Lower leg skin (tissue), 4 donors: Measurements from ENCODE around the gene SH3D21. TPM values are rescaled to one million over a fixed set of nuclear protein-coding genes. Genes with fewer than 3 reads are reported as not detected.

Experiments used
- DNase-seq, 2 donors: peaks; one replicate each; pipeline ENCODE4 v3.0.0-alpha.2; 2019; ENCODE audit warnings: low spot score in 2 of 2
- H3K4me3 ChIP-seq: fragments of 200-600 bp; sonication (generic); 2 replicates; pipeline ENCODE4 v1.5.1; 2017; ENCODE audit warnings: mild to moderate bottlenecking, low read depth; ENCODE audit not compliant: poor library complexity, severe bottlenecking
- POLR2A ChIP-seq, 2 donors: fragments of 450-650 bp; IDR thresholded peaks; one replicate each; pipeline ENCODE4 v1.6.1; 2016 to 2017; ENCODE audit warnings: antibody characterized with exemption in 2 of 2, mild to moderate bottlenecking in 1 of 2, moderate library complexity in 1 of 2
- WGBS, 2 donors: methylation state at CpG; one replicate each; pipeline ENCODE4 v1.1.5; 2018; 5-methylcytosine and 5-hydroxymethylcytosine counted together
- intact Hi-C: fragments of 100-400 bp; cut with DNase I; formaldehyde crosslinking; loops from one replicate; pipeline ENCODE4 v1.15.0; 2023; ENCODE audit warnings: low total_unique reads
- total RNA-seq, 4 donors: library from RNA; depleted of rRNA; stranded (reverse); fragments of >200 nt; gene quantifications; one replicate each; pipeline ENCODE4 v1.1.0, GENCODE V29; 2016
- TF ChIP-seq, protein P1 (sequence below), 3 donors: fragments of 450-650 bp; IDR thresholded peaks; one replicate each; pipeline ENCODE4 v1.5.1; 2016; ENCODE audit warnings: antibody characterized with exemption in 3 of 3, mild to moderate bottlenecking in 3 of 3, moderate library complexity in 2 of 3

SH3D21 gene
- total RNA-seq, 4 donors from 2014 or later, result 9.8 to 20.9 (median 14.6) TPM

DNA sequence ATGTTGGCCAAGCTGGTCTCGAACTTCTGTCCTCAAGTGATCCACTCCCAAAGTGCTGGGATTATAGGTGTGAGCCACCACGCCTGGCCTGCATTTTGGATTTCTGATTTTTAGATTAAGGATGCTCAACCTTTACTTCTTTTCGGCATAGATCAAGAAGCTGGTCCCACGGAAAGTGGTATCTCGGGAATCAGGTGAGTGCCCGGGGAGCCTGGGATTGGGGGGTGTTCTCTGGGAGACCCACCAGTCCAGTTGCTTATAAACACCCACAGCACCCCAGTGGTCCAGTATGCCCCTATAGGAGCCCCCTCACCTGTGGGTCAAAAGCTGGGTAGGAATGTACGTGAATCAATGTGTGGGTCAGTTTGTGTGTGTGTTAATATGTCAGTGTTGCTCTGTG lies 3.2 kb downstream of the SH3D21 start:
- 95 to 97% methylated on average over 7 of the region's 7 CpGs for WGBS, 2 donors
- DNase-seq, result peak in 1 of 2 donors; percentile 53
- intact Hi-C loops, result no loop called here
- no peak for TF ChIP-seq POLR2A (IDR thresholded peaks at IDR 0.05)
- TF ChIP-seq, protein P1, sequence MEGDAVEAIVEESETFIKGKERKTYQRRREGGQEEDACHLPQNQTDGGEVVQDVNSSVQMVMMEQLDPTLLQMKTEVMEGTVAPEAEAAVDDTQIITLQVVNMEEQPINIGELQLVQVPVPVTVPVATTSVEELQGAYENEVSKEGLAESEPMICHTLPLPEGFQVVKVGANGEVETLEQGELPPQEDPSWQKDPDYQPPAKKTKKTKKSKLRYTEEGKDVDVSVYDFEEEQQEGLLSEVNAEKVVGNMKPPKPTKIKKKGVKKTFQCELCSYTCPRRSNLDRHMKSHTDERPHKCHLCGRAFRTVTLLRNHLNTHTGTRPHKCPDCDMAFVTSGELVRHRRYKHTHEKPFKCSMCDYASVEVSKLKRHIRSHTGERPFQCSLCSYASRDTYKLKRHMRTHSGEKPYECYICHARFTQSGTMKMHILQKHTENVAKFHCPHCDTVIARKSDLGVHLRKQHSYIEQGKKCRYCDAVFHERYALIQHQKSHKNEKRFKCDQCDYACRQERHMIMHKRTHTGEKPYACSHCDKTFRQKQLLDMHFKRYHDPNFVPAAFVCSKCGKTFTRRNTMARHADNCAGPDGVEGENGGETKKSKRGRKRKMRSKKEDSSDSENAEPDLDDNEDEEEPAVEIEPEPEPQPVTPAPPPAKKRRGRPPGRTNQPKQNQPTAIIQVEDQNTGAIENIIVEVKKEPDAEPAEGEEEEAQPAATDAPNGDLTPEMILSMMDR (IDR thresholded peaks at IDR 0.05), result no peak
- no peak overlapping the region for H3K4me3 ChIP-seq

DNA sequence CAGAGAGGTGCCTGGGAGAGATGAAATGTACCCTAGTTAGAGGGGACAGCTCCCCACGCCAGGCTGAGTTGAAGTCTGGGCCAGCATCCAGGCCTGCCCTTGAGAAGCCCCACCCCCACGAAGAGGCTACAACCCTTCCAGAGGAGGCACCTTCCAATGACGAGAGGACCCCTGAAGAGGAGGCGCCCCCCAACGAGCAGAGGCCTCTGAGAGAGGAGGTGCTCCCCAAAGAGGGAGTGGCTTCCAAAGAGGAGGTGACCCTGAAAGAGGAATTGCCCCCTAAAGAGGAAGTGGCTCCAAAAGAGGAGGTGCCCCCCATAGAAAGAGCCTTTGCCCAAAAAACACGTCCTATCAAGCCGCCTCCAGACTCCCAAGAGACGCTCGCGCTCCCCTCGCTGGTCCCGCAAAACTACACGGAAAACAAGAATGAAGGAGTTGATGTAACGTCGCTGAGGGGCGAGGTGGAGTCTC lies 14.2 kb downstream of the SH3D21 start:
- DNase-seq, result no peak
- TF ChIP-seq, protein P1 (IDR thresholded peaks at IDR 0.05), result no peak
- no peak for TF ChIP-seq POLR2A (IDR thresholded peaks at IDR 0.05)
- intact Hi-C loops, result no loop called here
- no peak overlapping the region for H3K4me3 ChIP-seq
- 60 to 61% methylated on average over 16 of the region's 16 CpGs for WGBS, 2 donors

DNA sequence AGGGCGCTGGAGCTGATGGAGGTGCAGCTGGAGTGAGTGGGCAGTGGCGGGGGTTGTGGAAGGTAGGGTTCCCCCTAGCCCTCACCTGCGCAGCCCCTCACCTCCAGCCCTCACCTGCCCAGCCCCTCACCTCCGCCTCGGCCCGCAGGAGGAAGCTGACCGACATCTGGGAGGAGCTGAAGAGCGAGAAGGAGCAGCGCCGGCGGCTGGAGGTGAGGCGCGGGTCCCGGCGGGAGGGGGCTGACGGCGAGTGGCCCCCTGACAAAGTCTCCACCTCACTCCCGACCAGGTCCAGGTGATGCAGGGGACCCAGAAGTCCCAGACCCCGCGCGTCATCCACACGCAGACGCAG lies 14.6 kb downstream of the SH3D21 start:
- intact Hi-C loops, result no loop called here
- WGBS, 2 donors, result 23 to 43% methylated on average over 22 of the region's 23 CpGs
- DNase-seq, result no peak
- TF ChIP-seq, protein P1 (IDR thresholded peaks at IDR 0.05), result no peak
- no peak for TF ChIP-seq POLR2A (IDR thresholded peaks at IDR 0.05)
- no peak overlapping the region for H3K4me3 ChIP-seq

DNA sequence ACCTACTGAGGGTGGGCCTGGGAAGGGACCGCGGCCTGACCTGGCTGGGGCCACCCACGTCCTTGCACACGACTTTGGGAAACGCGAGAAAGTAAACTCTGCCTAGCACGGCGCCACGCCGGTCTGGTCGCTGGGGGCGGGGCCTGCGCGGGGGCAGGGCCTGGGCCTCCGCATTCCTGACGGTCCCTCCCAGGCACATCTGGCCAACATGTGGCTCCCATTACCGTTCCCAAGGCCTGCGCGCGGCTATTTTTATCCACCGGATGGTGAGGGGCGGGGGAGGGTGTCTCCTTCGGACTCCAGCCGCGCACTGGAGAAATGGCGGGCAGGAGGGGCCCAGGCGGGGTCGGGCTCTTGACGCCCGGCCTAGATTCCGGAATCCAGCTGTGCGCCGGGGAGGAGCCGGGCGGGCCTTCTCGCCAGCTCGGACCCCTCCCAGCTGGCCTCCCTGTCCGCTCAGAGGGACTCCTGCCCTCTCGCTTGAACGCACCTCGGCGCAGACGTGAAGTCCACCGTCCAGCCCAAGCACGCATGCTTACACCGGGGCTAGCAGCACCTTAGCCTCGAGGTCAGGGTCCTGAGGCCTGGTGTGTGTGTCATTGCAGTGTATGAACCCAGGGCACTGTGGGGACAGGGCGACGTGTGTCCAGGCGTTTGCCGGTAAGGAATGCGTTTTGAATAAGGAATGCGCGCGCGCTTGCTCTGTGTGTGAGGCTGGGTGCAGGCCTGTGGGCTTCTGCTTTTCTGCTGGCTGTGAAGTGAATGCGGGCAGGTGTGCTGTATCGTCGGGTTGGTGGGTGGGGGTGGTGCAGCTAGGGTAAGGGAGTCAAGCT lies 15.2 kb downstream of the SH3D21 start:
- WGBS, 2 donors, result 46 to 51% methylated on average over 42 to 48 of the region's 59 CpGs
- DNase-seq, result peak; percentile 75 to 96
- intact Hi-C loops, result no loop called here
- TF ChIP-seq, protein P1 (IDR thresholded peaks at IDR 0.05), result no peak
- TF ChIP-seq POLR2A (IDR thresholded peaks at IDR 0.05), result no peak
- H3K4me3 ChIP-seq, result no peak overlapping the region

DNA sequence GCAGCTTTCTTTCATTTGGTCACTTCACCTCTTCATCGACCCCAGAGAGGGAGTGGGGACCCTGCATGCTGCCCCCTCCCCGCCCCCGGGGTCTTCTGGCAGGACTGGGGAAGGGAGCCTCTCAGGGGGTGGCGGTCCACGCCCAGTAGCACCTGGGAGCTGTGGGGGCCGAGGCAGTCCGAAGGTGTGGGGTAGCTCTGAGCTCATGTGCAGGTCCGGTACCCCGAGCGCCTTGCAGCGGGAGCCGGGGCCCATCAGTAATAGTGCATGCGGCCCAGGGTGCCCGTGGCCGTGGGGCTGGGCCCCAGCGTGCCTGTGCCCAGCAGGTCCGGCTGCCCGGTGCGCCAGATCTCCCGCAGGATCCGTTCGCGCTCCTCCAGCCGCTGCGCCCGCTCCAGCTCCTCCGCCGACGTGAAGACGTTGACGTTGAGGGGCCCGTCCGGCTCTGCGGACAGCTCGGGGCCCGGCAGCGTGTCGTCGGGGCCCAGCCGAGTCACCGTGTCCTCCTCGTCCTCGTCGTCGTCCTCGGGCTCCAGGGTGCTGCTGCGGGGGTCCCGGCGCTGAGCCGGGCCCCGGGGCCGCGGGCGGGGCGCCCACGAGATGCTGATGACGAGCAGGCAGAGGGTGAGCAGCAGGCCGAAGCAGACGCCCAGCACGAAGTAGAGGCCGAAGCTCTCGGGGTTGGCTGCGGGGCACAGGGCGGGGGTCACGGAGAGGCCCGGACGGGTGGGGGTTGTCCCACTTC lies 16.0 kb downstream of the SH3D21 start:
- TF ChIP-seq POLR2A (IDR thresholded peaks at IDR 0.05), result no peak
- TF ChIP-seq, protein P1 (IDR thresholded peaks at IDR 0.05), result no peak
- 41 to 61% methylated on average over 19 to 64 of the region's 67 CpGs for WGBS, 2 donors
- intact Hi-C loops, result no loop called here
- no peak for DNase-seq
- no peak overlapping the region for H3K4me3 ChIP-seq
